Ishikawa (cell line): ENCODE data around the gene COX4I1.

Experiments used
- CEBPB ChIP-seq: IDR thresholded peaks from 2 replicates; pipeline ENCODE4 v1.6.1; 2012
- CREB1 ChIP-seq: IDR thresholded peaks from 2 replicates; pipeline ENCODE4 v1.6.1; 2012; ENCODE audit warnings: low read depth
- EGR1 ChIP-seq: IDR thresholded peaks from 2 replicates; pipeline ENCODE4 v1.6.1; 2012
- EP300 ChIP-seq: IDR thresholded peaks from 2 replicates; pipeline ENCODE4 v1.6.1; 2012; ENCODE audit warnings: borderline replicate concordance
- FOXM1 ChIP-seq: IDR thresholded peaks from 2 replicates; pipeline ENCODE4 v1.6.1; 2012; ENCODE audit warnings: low read depth, borderline replicate concordance
- NFIC ChIP-seq: IDR thresholded peaks from 2 replicates; pipeline ENCODE4 v1.6.1; 2012
- RAD21 ChIP-seq: IDR thresholded peaks from 2 replicates; pipeline ENCODE4 v1.6.1; 2012; ENCODE audit warnings: low read depth
- REST ChIP-seq: IDR thresholded peaks from 2 replicates; pipeline ENCODE4 v1.6.1; 2012; ENCODE audit warnings: low read depth, mild to moderate bottlenecking
- TAF1 ChIP-seq: IDR thresholded peaks from 2 replicates; pipeline ENCODE4 v1.6.1; 2012; ENCODE audit warnings: low read depth, mild to moderate bottlenecking
- TCF12 ChIP-seq: IDR thresholded peaks from 2 replicates; pipeline ENCODE4 v1.6.1; 2012; ENCODE audit warnings: low read depth
- TEAD4 ChIP-seq: IDR thresholded peaks from 2 replicates; pipeline ENCODE4 v1.6.1; 2012
- YY1 ChIP-seq: IDR thresholded peaks from 2 replicates; pipeline ENCODE4 v1.6.1; 2012; ENCODE audit warnings: low read depth
- ZBTB7A ChIP-seq: IDR thresholded peaks from 2 replicates; pipeline ENCODE4 v1.6.1; 2012; ENCODE audit warnings: low read depth
- TF ChIP-seq, protein P1 (sequence below): IDR thresholded peaks from 2 replicates; pipeline ENCODE4 v1.6.1; 2012
- TF ChIP-seq, protein P2 (sequence below): IDR thresholded peaks from 2 replicates; pipeline ENCODE4 v1.6.1; 2012

Gene COX4I1

GRCh38 chr16:85768199-85768598 is 31.3 kb upstream of the COX4I1 start:
- TF ChIP-seq TEAD4 = no peak
- TF ChIP-seq NFIC = no peak
- TF ChIP-seq, protein P1, sequence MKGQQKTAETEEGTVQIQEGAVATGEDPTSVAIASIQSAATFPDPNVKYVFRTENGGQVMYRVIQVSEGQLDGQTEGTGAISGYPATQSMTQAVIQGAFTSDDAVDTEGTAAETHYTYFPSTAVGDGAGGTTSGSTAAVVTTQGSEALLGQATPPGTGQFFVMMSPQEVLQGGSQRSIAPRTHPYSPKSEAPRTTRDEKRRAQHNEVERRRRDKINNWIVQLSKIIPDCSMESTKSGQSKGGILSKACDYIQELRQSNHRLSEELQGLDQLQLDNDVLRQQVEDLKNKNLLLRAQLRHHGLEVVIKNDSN = no peak
- no peak for TF ChIP-seq REST
- TF ChIP-seq CEBPB = no peak
- no peak for TF ChIP-seq YY1
- no peak for TF ChIP-seq ZBTB7A
- no peak for TF ChIP-seq EP300
- TF ChIP-seq CREB1 = no peak
- TF ChIP-seq TAF1 = no peak
- TF ChIP-seq FOXM1 = no peak
- TF ChIP-seq, protein P2, sequence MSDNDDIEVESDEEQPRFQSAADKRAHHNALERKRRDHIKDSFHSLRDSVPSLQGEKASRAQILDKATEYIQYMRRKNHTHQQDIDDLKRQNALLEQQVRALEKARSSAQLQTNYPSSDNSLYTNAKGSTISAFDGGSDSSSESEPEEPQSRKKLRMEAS = no peak
- no peak for TF ChIP-seq TCF12
- no peak for TF ChIP-seq RAD21
- TF ChIP-seq EGR1 = no peak

- TF ChIP-seq CREB1 (no peak), EP300 (no peak), REST (no peak), CEBPB (no peak), YY1 (no peak), ZBTB7A (no peak), TCF12 (no peak), RAD21 (no peak), NFIC (no peak)
- TF ChIP-seq, protein P1 = no peak
- TF ChIP-seq, protein P2 = no peak
These were observed 28.8 kb upstream of the COX4I1 start for GRCh38 chr16:85770741-85771140.

- TF ChIP-seq REST (no peak), FOXM1 (no peak), YY1 (no peak), TAF1 (no peak), ZBTB7A (no peak), NFIC (no peak), TCF12 (no peak)
- TF ChIP-seq, protein P2 = no peak
These were observed 26.5 kb upstream of the COX4I1 start for GRCh38 chr16:85773044-85773443.

DNA sequence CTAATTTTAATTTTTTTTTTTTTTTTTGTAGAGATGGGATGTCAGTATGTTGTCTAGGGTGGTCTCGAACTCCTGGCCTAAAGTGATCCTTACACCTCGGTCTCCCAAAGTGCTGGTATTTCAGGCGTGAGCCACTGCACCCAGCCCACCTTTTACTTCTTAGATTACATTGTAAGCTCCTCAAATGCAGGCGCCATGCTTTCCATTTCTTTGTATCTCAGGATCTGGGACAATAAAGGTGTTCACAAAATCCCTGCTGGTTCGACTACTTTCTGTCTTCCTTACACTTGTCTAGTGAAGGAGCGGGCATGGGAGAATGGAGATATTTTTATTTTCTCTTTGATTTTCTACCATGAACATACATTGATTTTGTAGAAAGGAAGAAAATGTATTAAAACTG is 25.4 kb upstream of the COX4I1 start:
- TF ChIP-seq TAF1 (no peak), TCF12 (no peak), CEBPB (no peak), REST (no peak), ZBTB7A (no peak), EGR1 (no peak), FOXM1 (no peak), CREB1 (no peak), EP300 (no peak), YY1 (no peak), NFIC (no peak), RAD21 (no peak), TEAD4 (no peak)
- TF ChIP-seq, protein P2 = no peak
- TF ChIP-seq, protein P1 = no peak
